ENCODE data around the gene NEMP2.
"Not testable (repeated sequence)": the region's sequence is repeated elsewhere in the genome, so short reads cannot be mapped to it uniquely, and the experiment has no call there.

NEMP2 gene

GRCh38 chr2:190488516-190489233, 45.8 kb downstream of the NEMP2 start:
- no peak for FAIRE-seq

GRCh38 chr2:190486037-190486623, 48.4 kb downstream of the NEMP2 start:
- FAIRE-seq, result no peak

GRCh38 chr2:190482451-190482850, 52.1 kb downstream of the NEMP2 start:
- FAIRE-seq, result no peak

GRCh38 chr2:190481339-190481738, 53.2 kb downstream of the NEMP2 start:
- FAIRE-seq, result no peak

GRCh38 chr2:190478572-190479195, 55.8 kb downstream of the NEMP2 start:
- no peak for FAIRE-seq

GRCh38 chr2:190477661-190478454, 56.7 kb downstream of the NEMP2 start:
- no peak for FAIRE-seq

- FAIRE-seq, result peak; percentile 36
Measured at GRCh38 chr2:190470256-190470826, 64.2 kb downstream of the NEMP2 start.

- FAIRE-seq, result no peak
Measured at GRCh38 chr2:190469771-190470170, 64.8 kb downstream of the NEMP2 start.

GRCh38 chr2:190468814-190469569, 65.5 kb downstream of the NEMP2 start:
- FAIRE-seq, result peak; percentile 31

- FAIRE-seq, result not testable (repeated sequence)
Measured at GRCh38 chr2:190468354-190468753, 66.2 kb downstream of the NEMP2 start.

- no peak for FAIRE-seq
Measured at GRCh38 chr2:190467575-190468083, 66.9 kb downstream of the NEMP2 start.

- FAIRE-seq, result no peak
Measured at GRCh38 chr2:190466819-190467446, 67.6 kb downstream of the NEMP2 start.

- no peak for FAIRE-seq
Measured at GRCh38 chr2:190465060-190465459, 69.5 kb downstream of the NEMP2 start.

- no peak for FAIRE-seq
Measured at GRCh38 chr2:190462611-190463010, 71.9 kb downstream of the NEMP2 start.

GRCh38 chr2:190462181-190462580, 72.3 kb downstream of the NEMP2 start:
- no peak for FAIRE-seq

GRCh38 chr2:190460487-190460886, 74.0 kb downstream of the NEMP2 start:
- FAIRE-seq, result no peak

- no peak for FAIRE-seq
Measured at GRCh38 chr2:190459881-190460280, 74.6 kb downstream of the NEMP2 start.

GRCh38 chr2:190458352-190459107, 76.0 kb downstream of the NEMP2 start:
- no peak for FAIRE-seq

- FAIRE-seq, result no peak
Measured at GRCh38 chr2:190457256-190457655, 77.3 kb downstream of the NEMP2 start.

GRCh38 chr2:190456833-190457232, 77.7 kb downstream of the NEMP2 start:
- no peak for FAIRE-seq
